Neural cell (in vitro differentiated cells): ENCODE measurements around the gene GIMAP8. TPM values are rescaled to one million over a fixed set of nuclear protein-coding genes. Genes with fewer than 3 reads are reported as not detected.

Source experiments
- H2AFZ ChIP-seq: fragments of 200-600, 300-800 bp; sonication (generic), shearing (Covaris generic); 2 replicates; pipeline ENCODE4 v1.6.0; 2014; ENCODE audit warnings: low read depth, mild to moderate bottlenecking, antibody characterized with exemption, low read length, moderate library complexity
- H3F3A ChIP-seq: fragments of 200-600 bp; shearing (Covaris generic); 2 replicates; pipeline ENCODE4 v1.6.1; 2016; ENCODE audit warnings: mild to moderate bottlenecking, moderate library complexity, mixed read lengths, antibody characterized with exemption, low read length; ENCODE audit not compliant: insufficient read depth, poor library complexity, severe bottlenecking
- H3K27ac ChIP-seq: fragments of 200-600, 300-800 bp; sonication (generic), shearing (Covaris generic); 2 replicates; pipeline ENCODE4 v1.5.1; 2014; ENCODE audit warnings: mild to moderate bottlenecking, low read length, moderate library complexity
- H3K27me3 ChIP-seq: fragments of 300-800, 200-600 bp; sonication (generic), shearing (Covaris generic); 2 replicates; pipeline ENCODE4 v1.6.0; 2014; ENCODE audit warnings: mild to moderate bottlenecking, low read depth, low read length, moderate library complexity; ENCODE audit not compliant: insufficient read depth
- H3K36me3 ChIP-seq: fragments of 300-800, 200-600 bp; sonication (generic), shearing (Covaris generic); 2 replicates; pipeline ENCODE4 v1.5.1; 2014; ENCODE audit warnings: mild to moderate bottlenecking, antibody characterized with exemption, low read length, moderate library complexity; ENCODE audit not compliant: insufficient read depth
- H3K4me2 ChIP-seq: fragments of 300-800, 200-600 bp; sonication (generic), shearing (Covaris generic); 2 replicates; pipeline ENCODE4 v1.6.0; 2014; ENCODE audit warnings: mild to moderate bottlenecking, low read length
- H3K4me3 ChIP-seq: fragments of 300-800, 200-600 bp; sonication (generic), shearing (Covaris generic); 2 replicates; pipeline ENCODE4 v1.5.1; 2014; ENCODE audit warnings: mild to moderate bottlenecking, low read length, moderate library complexity
- H3K79me2 ChIP-seq: fragments of 200-600 bp; shearing (Covaris generic); replicated peaks from 2 replicates; pipeline ENCODE4 v1.6.0; 2014; ENCODE audit warnings: mild to moderate bottlenecking, low read length, moderate library complexity; ENCODE audit not compliant: insufficient read depth
- H3K9ac ChIP-seq: fragments of 300-800, 200-600 bp; sonication (generic), shearing (Covaris generic); 2 replicates; pipeline ENCODE4 v1.6.1; 2016; ENCODE audit warnings: mild to moderate bottlenecking, low read length, mixed read lengths
- H3K9me2 ChIP-seq: fragments of 200-600 bp; shearing (Covaris generic); 2 replicates; pipeline ENCODE4 v1.6.1; 2016; ENCODE audit warnings: mild to moderate bottlenecking, low read length, mixed read lengths; ENCODE audit not compliant: insufficient read depth
- H3K9me3 ChIP-seq: fragments of 200-600, 300-800 bp; sonication (generic), shearing (Covaris generic); 2 replicates; pipeline ENCODE4 v1.6.1; 2016; ENCODE audit warnings: mild to moderate bottlenecking, mixed run types, low read length, moderate library complexity, mixed read lengths
- H4K20me1 ChIP-seq: fragments of 200-600 bp; shearing (Covaris generic); 2 replicates; pipeline ENCODE4 v1.6.1; 2016; ENCODE audit warnings: mild to moderate bottlenecking, mixed run types; ENCODE audit not compliant: insufficient read depth
- CTCF ChIP-seq: fragments of 450-650 bp; IDR thresholded peaks from 2 replicates; pipeline ENCODE4 v1.5.1; 2014; ENCODE audit warnings: antibody characterized with exemption, mild to moderate bottlenecking, moderate library complexity; ENCODE audit not compliant: poor library complexity, severe bottlenecking
- EP300 ChIP-seq: fragments of 450-650 bp; conservative IDR thresholded peaks from 2 replicates; pipeline ENCODE4 v1.6.1; 2014; ENCODE audit warnings: antibody characterized with exemption, mild to moderate bottlenecking, moderate library complexity; ENCODE audit not compliant: poor library complexity, severe bottlenecking
- EZH2 ChIP-seq: fragments of 200-600, 300-800 bp; shearing (Covaris generic), sonication (generic); IDR thresholded peaks from 2 replicates; pipeline ENCODE4 v1.6.1; 2014; ENCODE audit warnings: antibody characterized with exemption, low read length, borderline replicate concordance, mild to moderate bottlenecking; ENCODE audit not compliant: insufficient read depth, poor library complexity, severe bottlenecking
- MXI1 ChIP-seq: fragments of 450-650 bp; conservative IDR thresholded peaks from 2 replicates; pipeline ENCODE4 v1.6.1; 2014; ENCODE audit warnings: antibody characterized with exemption, mild to moderate bottlenecking; ENCODE audit not compliant: poor library complexity, severe bottlenecking
- POLR2AphosphoS5 ChIP-seq: IDR thresholded peaks from 2 replicates; pipeline ENCODE4 v1.6.1; 2012
- RAD21 ChIP-seq: fragments of 450-650 bp; conservative IDR thresholded peaks from 2 replicates; pipeline ENCODE4 v1.6.1; 2014; ENCODE audit warnings: antibody characterized with exemption, mild to moderate bottlenecking, moderate library complexity
- REST ChIP-seq: IDR thresholded peaks from 2 replicates; pipeline ENCODE4 v1.6.1; 2012; ENCODE audit warnings: borderline replicate concordance
- SMC3 ChIP-seq: fragments of 450-650 bp; conservative IDR thresholded peaks from 2 replicates; pipeline ENCODE4 v1.6.1; 2014; ENCODE audit warnings: antibody characterized with exemption, mild to moderate bottlenecking, moderate library complexity; ENCODE audit not compliant: poor library complexity
- TAF1 ChIP-seq: IDR thresholded peaks from 2 replicates; pipeline ENCODE4 v1.6.1; 2012; ENCODE audit warnings: low read depth
- polyA plus RNA-seq: library from polyadenylated mRNA; depleted of rRNA; stranded (reverse); fragments of >200 nt; gene quantifications from 2 replicates; pipeline ENCODE4 v1.2.3, GENCODE V29; 2014

GIMAP8 gene
- polyA plus RNA-seq, 1 donor from 2014 or later = not detected

GRCh38 chr7:150402671-150403321 is 47.6 kb upstream of the GIMAP8 start:
- Histone ChIP-seq H3K27ac (no peak overlapping the region), H3K9me2 (no peaks in the 10 kb centered on the region), H4K20me1 (no peaks in the 10 kb centered on the region), H3K9me3 (no peaks in the 10 kb centered on the region), H3F3A (no peaks in the 10 kb centered on the region), H3K4me2 (no peak overlapping the region), H3K79me2 (no peaks in the 10 kb centered on the region), H3K36me3 (no peaks in the 10 kb centered on the region), H3K9ac (no peak overlapping the region), H3K4me3 (no peak overlapping the region), H2AFZ (no peak overlapping the region), H3K27me3 (no peaks in the 10 kb centered on the region)
- TF ChIP-seq RAD21 = no peak
- TF ChIP-seq CTCF = no peak
- no peak for TF ChIP-seq REST
- TF ChIP-seq SMC3 = no peak
- TF ChIP-seq POLR2AphosphoS5 = no peak
- TF ChIP-seq EP300 = no peak
- no peak for TF ChIP-seq EZH2
- no peak for TF ChIP-seq TAF1
- TF ChIP-seq MXI1 = no peak

- Histone ChIP-seq H4K20me1 (no peaks in the 10 kb centered on the region), H3K9ac (no peak overlapping the region), H3K9me2 (no peaks in the 10 kb centered on the region), H3K9me3 (no peaks in the 10 kb centered on the region), H3K27ac (no peak overlapping the region), H3K36me3 (no peaks in the 10 kb centered on the region), H3K27me3 (no peaks in the 10 kb centered on the region), H3F3A (no peaks in the 10 kb centered on the region), H3K4me3 (no peak overlapping the region), H3K4me2 (no peak overlapping the region), H3K79me2 (no peaks in the 10 kb centered on the region), H2AFZ (no peak overlapping the region)
- no peak for TF ChIP-seq SMC3
- TF ChIP-seq EP300 = no peak
- no peak for TF ChIP-seq MXI1
- TF ChIP-seq EZH2 = no peak
Measured at GRCh38 chr7:150403376-150404171, 46.9 kb upstream of the GIMAP8 start.
